Femur (tissue), 1 donor: ENCODE data around the gene PDK1.
"Not testable (repeated sequence)": the region's sequence is repeated elsewhere in the genome, so short reads cannot be mapped to it uniquely, and the experiment has no call there.

Source experiments
- DNase-seq: peaks from one replicate; pipeline ENCODE4 v3.0.0-alpha.2; 2017

PDK1 gene

GRCh38 chr2:172552547-172553291, 3.2 kb upstream of the PDK1 start:
- DNase-seq: no peak

GRCh38 chr2:172554352-172555271, 1.3 kb upstream of the PDK1 start:
- DNase-seq: no peak

GRCh38 chr2:172555272-172555521, 693 bp upstream of the PDK1 start:
- no peak for DNase-seq

GRCh38 chr2:172556284-172557033, 569 bp downstream of the PDK1 start:
- DNase-seq: peak; percentile 67

GRCh38 chr2:172558372-172558771, 2.5 kb downstream of the PDK1 start:
- no peak for DNase-seq

- no peak for DNase-seq
Measured at GRCh38 chr2:172560721-172561120, 4.8 kb downstream of the PDK1 start.

GRCh38 chr2:172561270-172561669, 5.4 kb downstream of the PDK1 start:
- peak; percentile 33 for DNase-seq

- no peak for DNase-seq
Measured at GRCh38 chr2:172562298-172562697, 6.4 kb downstream of the PDK1 start.

- DNase-seq: no peak
Measured at GRCh38 chr2:172564376-172564775, 8.5 kb downstream of the PDK1 start.

GRCh38 chr2:172571245-172571644, 15.4 kb downstream of the PDK1 start:
- no peak for DNase-seq

- no peak for DNase-seq
Measured at GRCh38 chr2:172572981-172573380, 17.1 kb downstream of the PDK1 start.

GRCh38 chr2:172574965-172575364, 19.1 kb downstream of the PDK1 start:
- DNase-seq: no peak

- no peak for DNase-seq
Measured at GRCh38 chr2:172578054-172578453, 22.2 kb downstream of the PDK1 start.

GRCh38 chr2:172578860-172579512, 23.1 kb downstream of the PDK1 start:
- DNase-seq: no peak

- DNase-seq: no peak
Measured at GRCh38 chr2:172580544-172580943, 24.7 kb downstream of the PDK1 start.

GRCh38 chr2:172582656-172583055, 26.8 kb downstream of the PDK1 start:
- no peak for DNase-seq

GRCh38 chr2:172586245-172586891, 30.5 kb downstream of the PDK1 start:
- DNase-seq: no peak

GRCh38 chr2:172587231-172587630, 31.3 kb downstream of the PDK1 start:
- not testable (repeated sequence) for DNase-seq

- no peak for DNase-seq
Measured at GRCh38 chr2:172588931-172589330, 33.0 kb downstream of the PDK1 start.

GRCh38 chr2:172591386-172591785, 35.5 kb downstream of the PDK1 start:
- not testable (repeated sequence) for DNase-seq

- DNase-seq: not testable (repeated sequence)
Measured at GRCh38 chr2:172592190-172592589, 36.3 kb downstream of the PDK1 start.

- no peak for DNase-seq
Measured at GRCh38 chr2:172596776-172597175, 40.9 kb downstream of the PDK1 start.
